ENCODE measurements around the gene CXXC4.

CXXC4 gene

DNA sequence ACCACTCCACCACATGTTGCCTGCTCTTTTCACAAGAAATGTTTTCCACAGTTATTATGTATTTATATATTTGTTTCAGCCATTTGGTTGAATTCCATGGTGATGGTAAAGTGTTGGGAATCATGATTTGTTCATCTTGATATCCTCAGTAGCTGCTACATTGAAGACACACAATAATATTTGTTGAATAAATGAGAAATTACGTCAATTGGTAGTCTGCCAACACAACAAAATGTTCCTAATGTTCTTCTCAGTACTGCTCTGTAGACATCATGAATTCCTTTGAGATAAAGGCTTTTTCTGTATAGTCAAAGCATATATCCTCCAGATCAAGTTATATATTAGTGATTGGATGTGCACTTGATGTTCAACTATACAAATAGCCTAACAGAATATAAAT is 29.5 kb downstream of the CXXC4 start:
- no peaks in the 10 kb centered on the region for H3K36me3 ChIP-seq (ENCODE audit: control insufficient read depth, insufficient read depth, low read length)
- no peaks in the 10 kb centered on the region for H3K27me3 ChIP-seq (ENCODE audit: control insufficient read depth, insufficient read depth, low read length, poor library complexity, severe bottlenecking)
- WGBS, 2 experiments: 100% methylated on average over 1 of the region's 1 CpG; no CpG with 5 or more reads in 1 of the 2 experiments
- H3K9me3 ChIP-seq (ENCODE audit: control insufficient read depth, low read length): no peaks in the 10 kb centered on the region
- H3K4me1 ChIP-seq (ENCODE audit: control insufficient read depth, insufficient read depth, low read length): no peaks in the 10 kb centered on the region
- H3K4me3 ChIP-seq (ENCODE audit: insufficient read depth, low read depth, low read length): no peak overlapping the region
- no peak overlapping the region for H3K27ac ChIP-seq (ENCODE audit: insufficient read depth, low read depth, low read length, poor library complexity, severe bottlenecking)

DNA sequence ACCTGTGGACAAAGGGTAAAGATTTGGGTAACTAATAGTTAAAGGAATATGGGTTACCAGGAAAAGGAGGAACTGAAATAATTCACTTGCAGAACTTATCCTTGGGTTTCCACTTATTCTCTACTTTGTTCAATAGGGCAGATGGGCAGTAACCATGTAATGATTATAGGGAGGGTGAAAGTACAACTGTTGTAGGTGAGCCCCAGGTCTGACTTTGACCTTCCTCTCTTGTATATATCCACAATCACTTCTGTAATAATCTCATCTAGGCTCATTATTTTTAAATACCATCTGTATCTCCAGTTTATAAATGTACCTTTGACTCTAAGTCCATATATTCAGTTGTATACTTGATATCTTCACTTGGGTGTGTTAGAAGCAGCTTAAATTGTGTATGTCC is 32.1 kb downstream of the CXXC4 start:
- Histone ChIP-seq H3K4me3 (ENCODE audit: insufficient read depth, low read depth, low read length) (no peak overlapping the region), H3K36me3 (ENCODE audit: control insufficient read depth, insufficient read depth, low read length) (no peaks in the 10 kb centered on the region), H3K27ac (ENCODE audit: insufficient read depth, low read depth, low read length, poor library complexity, severe bottlenecking) (no peak overlapping the region), H3K27me3 (ENCODE audit: control insufficient read depth, insufficient read depth, low read length, poor library complexity, severe bottlenecking) (no peaks in the 10 kb centered on the region), H3K4me1 (ENCODE audit: control insufficient read depth, insufficient read depth, low read length) (no peaks in the 10 kb centered on the region), H3K9me3 (ENCODE audit: control insufficient read depth, low read length) (no peaks in the 10 kb centered on the region)

DNA sequence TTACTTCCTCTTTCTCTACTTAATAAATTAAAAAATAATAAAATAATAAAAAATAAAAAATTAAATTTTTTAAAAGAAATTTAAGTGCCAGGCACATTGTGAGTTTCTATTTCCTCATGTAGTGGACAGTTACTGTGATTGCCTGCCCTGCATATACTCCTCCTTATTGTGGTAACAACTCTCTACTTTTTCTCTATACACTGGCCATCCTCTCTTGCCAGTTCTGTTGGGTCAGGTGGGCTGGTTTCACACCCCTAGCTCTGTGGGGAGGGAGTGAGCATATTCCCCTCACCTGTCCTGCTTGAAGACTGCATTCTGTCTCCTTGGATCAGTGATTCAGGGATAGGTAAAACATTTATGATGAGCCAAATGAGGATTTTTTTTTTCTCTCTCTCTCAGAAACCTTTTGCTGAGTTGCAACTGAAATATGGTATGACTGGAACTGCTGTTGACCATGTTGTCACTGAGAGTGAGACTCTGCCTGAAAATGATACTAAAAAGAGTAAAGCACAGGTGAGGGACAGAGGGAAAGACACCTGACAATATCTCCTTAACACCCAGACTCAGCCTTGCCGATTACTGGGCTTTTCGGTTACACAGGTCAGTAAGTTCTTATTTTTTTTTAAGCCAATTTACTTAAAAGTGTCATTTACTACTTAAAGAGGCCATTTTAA is 37.2 kb downstream of the CXXC4 start:
- WGBS, 2 experiments: 64 to 71% methylated on average over 2 of the region's 2 CpGs
- Histone ChIP-seq H3K27me3 (ENCODE audit: control insufficient read depth, insufficient read depth, low read length, poor library complexity, severe bottlenecking) (no peaks in the 10 kb centered on the region), H3K9me3 (ENCODE audit: control insufficient read depth, low read length) (no peaks in the 10 kb centered on the region)

DNA sequence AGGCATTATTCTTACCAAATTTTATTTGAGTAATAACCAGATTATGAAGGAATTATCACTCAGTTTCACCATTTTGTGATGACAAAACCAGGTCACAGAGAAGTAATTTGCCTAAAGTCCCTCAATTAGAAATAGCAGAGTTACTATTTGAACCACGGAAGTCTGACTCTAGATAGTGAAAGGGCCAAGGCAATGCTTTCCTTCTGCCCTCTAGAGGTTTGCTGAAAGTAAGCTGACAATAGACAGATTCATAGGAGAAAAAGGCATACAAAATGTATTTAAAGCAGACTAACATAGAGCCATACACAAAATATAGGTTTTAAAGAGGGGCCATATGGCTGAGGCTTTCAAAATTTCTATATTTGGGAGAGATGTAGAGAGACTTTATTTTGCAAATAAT is 43.1 kb downstream of the CXXC4 start:
- H3K4me3 ChIP-seq (ENCODE audit: insufficient read depth, low read depth, low read length): no peak overlapping the region
- H3K27me3 ChIP-seq (ENCODE audit: control insufficient read depth, insufficient read depth, low read length, poor library complexity, severe bottlenecking): no peaks in the 10 kb centered on the region
- peaks cover 10% of the 10 kb centered on the region for H3K4me1 ChIP-seq (ENCODE audit: control insufficient read depth, insufficient read depth, low read length)
- H3K9me3 ChIP-seq (ENCODE audit: control insufficient read depth, low read length): no peaks in the 10 kb centered on the region
- no peak overlapping the region for H3K27ac ChIP-seq (ENCODE audit: insufficient read depth, low read depth, low read length, poor library complexity, severe bottlenecking)
- 46 to 63% methylated on average over 1 of the region's 1 CpG for WGBS, 2 experiments
- H3K36me3 ChIP-seq (ENCODE audit: control insufficient read depth, insufficient read depth, low read length): no peaks in the 10 kb centered on the region

More for the DNA sequence above, 37.2 kb downstream of the CXXC4 start:
- Histone ChIP-seq H3K27ac (ENCODE audit: insufficient read depth, low read depth, low read length, poor library complexity, severe bottlenecking) (no peak overlapping the region), H3K4me1 (ENCODE audit: control insufficient read depth, insufficient read depth, low read length) (no peaks in the 10 kb centered on the region), H3K4me3 (ENCODE audit: insufficient read depth, low read depth, low read length) (no peak overlapping the region), H3K36me3 (ENCODE audit: control insufficient read depth, insufficient read depth, low read length) (no peaks in the 10 kb centered on the region)

DNA sequence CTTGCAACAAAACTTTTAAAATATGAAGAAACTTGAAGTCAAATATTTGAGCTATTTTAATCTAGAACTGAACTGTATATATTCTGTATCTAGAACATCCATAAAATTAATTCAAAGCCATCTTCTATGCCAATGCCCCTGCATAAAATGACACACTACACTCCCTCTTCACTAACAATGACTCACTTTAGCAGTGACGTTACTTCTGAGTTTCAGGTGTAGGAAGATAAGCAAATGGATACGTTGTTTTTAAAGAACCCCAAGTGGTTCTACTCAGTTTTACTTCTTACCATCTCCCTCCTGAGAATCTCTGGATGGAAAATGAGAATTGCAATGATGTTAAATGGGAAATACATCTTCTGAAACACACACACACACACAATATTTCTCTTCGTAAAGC is 45.2 kb downstream of the CXXC4 start:
- WGBS, 2 experiments: 100% methylated on average over 2 of the region's 3 CpGs; no CpG with 5 or more reads in 1 of the 2 experiments

DNA sequence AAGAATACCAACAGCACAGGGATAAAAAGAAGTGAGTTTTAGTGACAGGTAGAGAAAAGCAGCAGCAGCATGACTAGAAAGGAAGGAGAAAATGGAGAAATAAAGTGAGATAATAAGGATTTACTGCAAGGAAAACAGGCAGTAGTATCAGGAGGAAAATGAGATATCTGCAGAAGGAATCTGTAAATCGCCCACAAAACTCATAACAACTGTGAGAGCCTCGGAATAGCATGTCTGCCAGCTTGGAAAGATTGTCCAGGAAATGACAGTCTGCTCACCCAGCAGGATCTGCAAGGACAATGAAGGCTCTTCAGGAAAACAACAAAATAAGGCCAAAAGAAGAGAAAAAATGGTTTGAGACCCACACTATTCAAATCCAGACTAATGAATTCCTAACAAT is 47.4 kb downstream of the CXXC4 start:
- H3K27ac ChIP-seq (ENCODE audit: insufficient read depth, low read depth, low read length, poor library complexity, severe bottlenecking): no peak overlapping the region
- WGBS, 2 experiments: 75 to 88% methylated on average over 2 of the region's 2 CpGs

More for the DNA sequence above, 45.2 kb downstream of the CXXC4 start:
- H3K9me3 ChIP-seq (ENCODE audit: control insufficient read depth, low read length): no peaks in the 10 kb centered on the region
- H3K4me1 ChIP-seq (ENCODE audit: control insufficient read depth, insufficient read depth, low read length): peaks cover 14% of the 10 kb centered on the region
- no peaks in the 10 kb centered on the region for H3K27me3 ChIP-seq (ENCODE audit: control insufficient read depth, insufficient read depth, low read length, poor library complexity, severe bottlenecking)
- H3K27ac ChIP-seq (ENCODE audit: insufficient read depth, low read depth, low read length, poor library complexity, severe bottlenecking): no peak overlapping the region
- H3K4me3 ChIP-seq (ENCODE audit: insufficient read depth, low read depth, low read length): no peak overlapping the region
- no peaks in the 10 kb centered on the region for H3K36me3 ChIP-seq (ENCODE audit: control insufficient read depth, insufficient read depth, low read length)

DNA sequence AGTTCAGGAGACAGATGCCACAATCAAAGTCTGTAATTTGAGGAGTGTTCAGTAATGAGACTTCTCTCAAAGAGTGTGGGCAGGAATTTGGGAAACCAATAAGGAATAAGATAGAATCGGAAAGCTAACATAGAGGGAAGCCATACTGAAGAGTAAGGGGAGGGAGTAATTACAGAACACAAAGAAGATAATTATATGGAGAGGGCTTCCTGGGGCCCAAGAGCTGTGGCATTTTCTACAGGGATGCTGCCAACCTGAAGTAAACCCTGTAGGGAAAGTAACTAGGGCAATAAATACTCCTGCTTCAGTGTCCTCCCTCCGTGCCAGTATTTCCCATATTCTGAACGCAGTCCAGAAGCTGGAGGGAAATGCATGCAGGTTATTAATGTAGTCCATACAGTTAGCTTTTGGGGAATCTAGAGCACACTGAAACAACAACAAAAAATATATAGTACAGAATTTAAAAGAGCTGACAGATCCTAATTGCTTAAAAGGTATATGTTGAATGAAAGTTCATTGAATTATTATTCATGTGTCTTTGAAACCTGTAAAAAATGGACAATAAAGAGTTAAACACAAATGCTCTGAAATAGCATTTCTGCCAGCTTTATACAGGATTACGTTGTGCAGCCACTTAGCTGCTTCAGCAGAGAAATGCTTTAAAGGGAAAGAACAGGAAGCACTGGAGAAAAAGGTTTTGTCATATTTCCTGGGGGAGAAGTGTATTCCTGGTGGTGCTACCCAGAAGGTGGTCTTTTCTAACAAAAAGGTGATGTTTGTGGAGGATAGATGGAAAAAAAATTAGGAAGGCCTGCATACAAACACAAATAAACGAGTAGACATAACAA is 48.0 kb downstream of the CXXC4 start:
- 63 to 70% methylated on average over 4 to 5 of the region's 5 CpGs for WGBS, 2 experiments
- H3K4me3 ChIP-seq (ENCODE audit: insufficient read depth, low read depth, low read length): no peak overlapping the region
- no peak overlapping the region for H3K27ac ChIP-seq (ENCODE audit: insufficient read depth, low read depth, low read length, poor library complexity, severe bottlenecking)
- H3K9me3 ChIP-seq (ENCODE audit: control insufficient read depth, low read length): no peaks in the 10 kb centered on the region
- no peaks in the 10 kb centered on the region for H3K36me3 ChIP-seq (ENCODE audit: control insufficient read depth, insufficient read depth, low read length)
- peaks cover 14% of the 10 kb centered on the region for H3K4me1 ChIP-seq (ENCODE audit: control insufficient read depth, insufficient read depth, low read length)
- no peaks in the 10 kb centered on the region for H3K27me3 ChIP-seq (ENCODE audit: control insufficient read depth, insufficient read depth, low read length, poor library complexity, severe bottlenecking)

More for the DNA sequence above, 47.4 kb downstream of the CXXC4 start:
- Histone ChIP-seq H3K4me3 (ENCODE audit: insufficient read depth, low read depth, low read length) (no peak overlapping the region), H3K36me3 (ENCODE audit: control insufficient read depth, insufficient read depth, low read length) (no peaks in the 10 kb centered on the region), H3K27me3 (ENCODE audit: control insufficient read depth, insufficient read depth, low read length, poor library complexity, severe bottlenecking) (no peaks in the 10 kb centered on the region), H3K4me1 (ENCODE audit: control insufficient read depth, insufficient read depth, low read length) (peaks cover 14% of the 10 kb centered on the region), H3K9me3 (ENCODE audit: control insufficient read depth, low read length) (no peaks in the 10 kb centered on the region)

DNA sequence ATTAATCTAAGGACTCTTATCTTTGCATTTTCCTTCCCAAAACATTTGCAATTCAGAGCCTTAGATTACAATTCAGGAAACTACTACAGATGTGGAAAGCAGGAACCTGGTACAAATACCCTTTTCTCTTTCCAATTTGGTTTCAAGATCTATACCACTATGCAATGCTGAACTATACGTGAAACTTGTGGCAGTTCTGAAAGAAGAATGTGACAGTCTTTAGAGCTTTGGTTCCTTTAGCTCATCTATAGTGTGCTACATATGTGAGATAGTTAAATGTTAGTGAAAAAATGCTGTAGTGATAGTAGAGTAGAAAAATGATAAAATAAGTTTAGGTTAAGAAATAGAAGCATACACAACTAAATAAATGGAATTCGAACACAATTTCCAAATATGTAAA is 50.0 kb downstream of the CXXC4 start:
- no peak overlapping the region for H3K27ac ChIP-seq (ENCODE audit: insufficient read depth, low read depth, low read length, poor library complexity, severe bottlenecking)
- 80 to 95% methylated on average over 1 of the region's 2 CpGs for WGBS, 2 experiments
- peaks cover 14% of the 10 kb centered on the region for H3K4me1 ChIP-seq (ENCODE audit: control insufficient read depth, insufficient read depth, low read length)
- no peaks in the 10 kb centered on the region for H3K27me3 ChIP-seq (ENCODE audit: control insufficient read depth, insufficient read depth, low read length, poor library complexity, severe bottlenecking)
- no peaks in the 10 kb centered on the region for H3K9me3 ChIP-seq (ENCODE audit: control insufficient read depth, low read length)
- H3K4me3 ChIP-seq (ENCODE audit: insufficient read depth, low read depth, low read length): no peak overlapping the region
- no peaks in the 10 kb centered on the region for H3K36me3 ChIP-seq (ENCODE audit: control insufficient read depth, insufficient read depth, low read length)

DNA sequence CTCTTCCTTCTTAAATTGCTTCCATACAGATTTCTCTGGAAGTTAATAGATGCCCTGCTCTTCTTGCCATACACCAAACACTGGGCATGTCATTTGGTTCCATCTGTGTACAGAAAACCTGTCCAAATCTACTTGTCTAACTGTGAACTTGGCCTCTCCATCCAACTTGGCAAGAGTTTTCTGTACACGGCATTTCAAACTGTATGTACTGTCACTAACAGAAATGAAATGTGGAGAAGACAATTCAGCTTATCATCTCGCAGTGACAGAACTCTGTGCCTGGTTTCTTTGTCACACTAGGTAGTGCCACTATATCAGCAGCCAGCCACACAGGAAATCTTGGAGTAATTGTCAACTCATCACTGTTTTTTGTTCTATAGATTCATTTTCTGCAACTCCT is 58.2 kb downstream of the CXXC4 start:
- H3K9me3 ChIP-seq (ENCODE audit: control insufficient read depth, low read length): no peaks in the 10 kb centered on the region
- no peaks in the 10 kb centered on the region for H3K36me3 ChIP-seq (ENCODE audit: control insufficient read depth, insufficient read depth, low read length)
- no peaks in the 10 kb centered on the region for H3K27me3 ChIP-seq (ENCODE audit: control insufficient read depth, insufficient read depth, low read length, poor library complexity, severe bottlenecking)
- no peaks in the 10 kb centered on the region for H3K4me1 ChIP-seq (ENCODE audit: control insufficient read depth, insufficient read depth, low read length)
- no peak overlapping the region for H3K4me3 ChIP-seq (ENCODE audit: insufficient read depth, low read depth, low read length)
- 92 to 96% methylated on average over 2 of the region's 2 CpGs for WGBS, 2 experiments
- no peak overlapping the region for H3K27ac ChIP-seq (ENCODE audit: insufficient read depth, low read depth, low read length, poor library complexity, severe bottlenecking)

DNA sequence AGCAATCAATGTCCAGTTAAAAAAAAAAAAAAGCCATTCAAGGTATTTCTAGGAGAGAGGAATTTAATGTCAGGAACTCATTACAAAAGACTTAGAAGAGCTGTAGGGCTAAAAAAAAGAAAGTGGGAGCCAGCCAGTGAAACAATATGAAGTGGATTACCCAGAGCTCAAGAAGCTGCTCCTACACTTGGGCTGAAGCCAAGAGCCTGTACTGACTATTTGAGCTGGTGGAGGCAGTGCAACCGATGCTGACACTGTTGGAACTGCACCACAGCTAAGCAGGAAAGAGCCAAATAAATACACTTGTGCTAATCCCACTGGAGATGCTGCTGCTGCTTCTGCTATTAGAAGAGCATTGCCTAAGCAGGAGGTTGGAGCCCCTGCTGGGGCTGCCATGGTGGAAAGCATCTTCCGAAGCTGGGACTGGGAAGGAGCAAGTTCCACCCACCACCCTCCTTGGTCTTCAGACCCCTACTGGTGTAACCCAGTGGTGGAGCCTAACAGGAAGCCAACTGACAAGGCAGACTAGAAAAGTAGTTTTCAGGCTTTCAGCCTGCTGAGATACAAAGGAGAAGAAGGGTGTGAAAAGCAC is 65.4 kb downstream of the CXXC4 start:
- Histone ChIP-seq H3K4me3 (ENCODE audit: insufficient read depth, low read depth, low read length) (no peak overlapping the region), H3K36me3 (ENCODE audit: control insufficient read depth, insufficient read depth, low read length) (no peaks in the 10 kb centered on the region), H3K9me3 (ENCODE audit: control insufficient read depth, low read length) (no peaks in the 10 kb centered on the region), H3K27ac (ENCODE audit: insufficient read depth, low read depth, low read length, poor library complexity, severe bottlenecking) (no peak overlapping the region), H3K4me1 (ENCODE audit: control insufficient read depth, insufficient read depth, low read length) (peaks cover 21% of the 10 kb centered on the region), H3K27me3 (ENCODE audit: control insufficient read depth, insufficient read depth, low read length, poor library complexity, severe bottlenecking) (no peaks in the 10 kb centered on the region)
- 83 to 100% methylated on average over 2 of the region's 2 CpGs for WGBS, 2 experiments

Measured in ectodermal cell (in vitro differentiated cells).